H1 (cell line): ENCODE measurements around the gene GGCX.

Source experiments
- ATF2 ChIP-seq: IDR thresholded peaks from 2 replicates; pipeline ENCODE4 v1.6.1; 2012; ENCODE audit warnings: low read length, inconsistent platforms
- BACH1 ChIP-seq: IDR thresholded peaks from 2 replicates; pipeline ENCODE4 v1.6.1; 2012; ENCODE audit warnings: low read length, improper control_type of control experiment
- CHD2 ChIP-seq: IDR thresholded peaks from 2 replicates; pipeline ENCODE4 v1.6.1; 2012; ENCODE audit warnings: low read length, improper control_type of control experiment
- CTCF ChIP-seq, 3 experiments: IDR thresholded peaks; 1 replicate in 2 of 3; 2 replicates in 1 of 3; pipeline versions ENCODE4 v1.5.1 to v1.6.1; 2011; ENCODE audit warnings: low read length in 3 of 3, mild to moderate bottlenecking in 3 of 3, inconsistent platforms in 2 of 3, low read depth in 1 of 3, moderate library complexity in 1 of 3; ENCODE audit not compliant: insufficient read depth in 1 of 3; ENCODE audit errors: control extremely low read depth in 1 of 3
- MAX ChIP-seq: IDR thresholded peaks from 2 replicates; pipeline ENCODE4 v1.6.1; 2012; ENCODE audit warnings: inconsistent platforms
- POLR2A ChIP-seq, 2 experiments: IDR thresholded peaks; 1 replicate in 1 of 2; 2 replicates in 1 of 2; pipeline ENCODE4 v1.6.1; 2011; ENCODE audit warnings: low read depth in 2 of 2, low read length in 2 of 2, mild to moderate bottlenecking in 2 of 2; ENCODE audit errors: control extremely low read depth in 1 of 2
- SIRT6 ChIP-seq: IDR thresholded peaks from one replicate; pipeline ENCODE4 v1.7.1; 2012; ENCODE audit warnings: low read length, inconsistent platforms
- TAF1 ChIP-seq: IDR thresholded peaks from 2 replicates; pipeline ENCODE4 v1.6.1; 2011; ENCODE audit warnings: mild to moderate bottlenecking, low read depth, low read length
- TEAD4 ChIP-seq: IDR thresholded peaks from 2 replicates; pipeline ENCODE4 v1.6.1; 2012; ENCODE audit warnings: low read depth, low read length, inconsistent platforms, mixed read lengths

- no peak for TF ChIP-seq CTCF (IDR thresholded peaks at IDR 0.05; ENCODE audit: control extremely low read depth in 1 of 3, insufficient read depth in 1 of 3, low read depth in 1 of 3, low read length in 3 of 3)
- TF ChIP-seq TEAD4: no peak
- no peak for TF ChIP-seq MAX
- TF ChIP-seq TAF1: no peak
- no peak for TF ChIP-seq ATF2
- TF ChIP-seq CHD2: no peak
- TF ChIP-seq POLR2A (IDR thresholded peaks at IDR 0.05; ENCODE audit: control extremely low read depth in 1 of 2, low read depth in 2 of 2, low read length in 2 of 2): no peak
- no peak for TF ChIP-seq SIRT6
- TF ChIP-seq BACH1: no peak
These were observed 28.9 kb upstream of the GGCX start for GRCh38 chr2:85589982-85590791.
